Panc1 (cell line): ENCODE results near the gene RANBP17.

Experiments used
- CTCF ChIP-seq: fragments of 450-650 bp; IDR thresholded peaks from 2 replicates; pipeline ENCODE4 v1.5.1; 2017; ENCODE audit warnings: mild to moderate bottlenecking
- POLR2AphosphoS5 ChIP-seq: IDR thresholded peaks from 2 replicates; pipeline ENCODE4 v1.6.1; 2012; ENCODE audit warnings: mild to moderate bottlenecking, low read depth, low read length, moderate library complexity
- REST ChIP-seq, 2 experiments: IDR thresholded peaks; 2 replicates each; pipeline ENCODE4 v1.6.1; 2011 to 2012; ENCODE audit warnings: low read depth in 2 of 2, control low read depth in 1 of 2, low read length in 1 of 2, mild to moderate bottlenecking in 1 of 2, moderate library complexity in 1 of 2; ENCODE audit not compliant: insufficient read depth in 1 of 2
- SIN3A ChIP-seq: IDR thresholded peaks from 2 replicates; pipeline ENCODE4 v1.6.1; 2012; ENCODE audit warnings: low read depth, mild to moderate bottlenecking, low read length, moderate library complexity, borderline replicate concordance; ENCODE audit not compliant: insufficient read depth

- TF ChIP-seq CTCF (no peak), SIN3A (no peak), POLR2AphosphoS5 (no peak), REST (IDR thresholded peaks at IDR 0.05; ENCODE audit: insufficient read depth in 1 of 2, low read depth in 2 of 2, low read length in 1 of 2) (no peak)
Observed at GRCh38 chr5:171246231-171246630, 384.4 kb downstream of the RANBP17 start.
